Neural cell (in vitro differentiated cells): ENCODE data around the gene SYTL3. TPM values are rescaled to one million over a fixed set of nuclear protein-coding genes. Genes with fewer than 3 reads are reported as not detected.

ENCODE experiments used
- H2AFZ ChIP-seq: fragments of 200-600, 300-800 bp; sonication (generic), shearing (Covaris generic); 2 replicates; pipeline ENCODE4 v1.6.0; 2014; ENCODE audit warnings: low read depth, mild to moderate bottlenecking, antibody characterized with exemption, low read length, moderate library complexity
- H3F3A ChIP-seq: fragments of 200-600 bp; shearing (Covaris generic); 2 replicates; pipeline ENCODE4 v1.6.1; 2016; ENCODE audit warnings: mild to moderate bottlenecking, moderate library complexity, mixed read lengths, antibody characterized with exemption, low read length; ENCODE audit not compliant: insufficient read depth, poor library complexity, severe bottlenecking
- H3K27ac ChIP-seq: fragments of 200-600, 300-800 bp; sonication (generic), shearing (Covaris generic); 2 replicates; pipeline ENCODE4 v1.5.1; 2014; ENCODE audit warnings: mild to moderate bottlenecking, low read length, moderate library complexity
- H3K27me3 ChIP-seq: fragments of 300-800, 200-600 bp; sonication (generic), shearing (Covaris generic); 2 replicates; pipeline ENCODE4 v1.6.0; 2014; ENCODE audit warnings: mild to moderate bottlenecking, low read depth, low read length, moderate library complexity; ENCODE audit not compliant: insufficient read depth
- H3K36me3 ChIP-seq: fragments of 300-800, 200-600 bp; sonication (generic), shearing (Covaris generic); 2 replicates; pipeline ENCODE4 v1.5.1; 2014; ENCODE audit warnings: mild to moderate bottlenecking, antibody characterized with exemption, low read length, moderate library complexity; ENCODE audit not compliant: insufficient read depth
- H3K4me2 ChIP-seq: fragments of 300-800, 200-600 bp; sonication (generic), shearing (Covaris generic); 2 replicates; pipeline ENCODE4 v1.6.0; 2014; ENCODE audit warnings: mild to moderate bottlenecking, low read length
- H3K4me3 ChIP-seq: fragments of 300-800, 200-600 bp; sonication (generic), shearing (Covaris generic); 2 replicates; pipeline ENCODE4 v1.5.1; 2014; ENCODE audit warnings: mild to moderate bottlenecking, low read length, moderate library complexity
- H3K79me2 ChIP-seq: fragments of 200-600 bp; shearing (Covaris generic); replicated peaks from 2 replicates; pipeline ENCODE4 v1.6.0; 2014; ENCODE audit warnings: mild to moderate bottlenecking, low read length, moderate library complexity; ENCODE audit not compliant: insufficient read depth
- H3K9ac ChIP-seq: fragments of 300-800, 200-600 bp; sonication (generic), shearing (Covaris generic); 2 replicates; pipeline ENCODE4 v1.6.1; 2016; ENCODE audit warnings: mild to moderate bottlenecking, low read length, mixed read lengths
- H3K9me2 ChIP-seq: fragments of 200-600 bp; shearing (Covaris generic); 2 replicates; pipeline ENCODE4 v1.6.1; 2016; ENCODE audit warnings: mild to moderate bottlenecking, low read length, mixed read lengths; ENCODE audit not compliant: insufficient read depth
- H3K9me3 ChIP-seq: fragments of 200-600, 300-800 bp; sonication (generic), shearing (Covaris generic); 2 replicates; pipeline ENCODE4 v1.6.1; 2016; ENCODE audit warnings: mild to moderate bottlenecking, mixed run types, low read length, moderate library complexity, mixed read lengths
- H4K20me1 ChIP-seq: fragments of 200-600 bp; shearing (Covaris generic); 2 replicates; pipeline ENCODE4 v1.6.1; 2016; ENCODE audit warnings: mild to moderate bottlenecking, mixed run types; ENCODE audit not compliant: insufficient read depth
- EP300 ChIP-seq: fragments of 450-650 bp; conservative IDR thresholded peaks from 2 replicates; pipeline ENCODE4 v1.6.1; 2014; ENCODE audit warnings: antibody characterized with exemption, mild to moderate bottlenecking, moderate library complexity; ENCODE audit not compliant: poor library complexity, severe bottlenecking
- EZH2 ChIP-seq: fragments of 200-600, 300-800 bp; shearing (Covaris generic), sonication (generic); IDR thresholded peaks from 2 replicates; pipeline ENCODE4 v1.6.1; 2014; ENCODE audit warnings: antibody characterized with exemption, low read length, borderline replicate concordance, mild to moderate bottlenecking; ENCODE audit not compliant: insufficient read depth, poor library complexity, severe bottlenecking
- MXI1 ChIP-seq: fragments of 450-650 bp; conservative IDR thresholded peaks from 2 replicates; pipeline ENCODE4 v1.6.1; 2014; ENCODE audit warnings: antibody characterized with exemption, mild to moderate bottlenecking; ENCODE audit not compliant: poor library complexity, severe bottlenecking
- POLR2AphosphoS5 ChIP-seq: IDR thresholded peaks from 2 replicates; pipeline ENCODE4 v1.6.1; 2012
- RAD21 ChIP-seq: fragments of 450-650 bp; conservative IDR thresholded peaks from 2 replicates; pipeline ENCODE4 v1.6.1; 2014; ENCODE audit warnings: antibody characterized with exemption, mild to moderate bottlenecking, moderate library complexity
- SMC3 ChIP-seq: fragments of 450-650 bp; conservative IDR thresholded peaks from 2 replicates; pipeline ENCODE4 v1.6.1; 2014; ENCODE audit warnings: antibody characterized with exemption, mild to moderate bottlenecking, moderate library complexity; ENCODE audit not compliant: poor library complexity
- TAF1 ChIP-seq: IDR thresholded peaks from 2 replicates; pipeline ENCODE4 v1.6.1; 2012; ENCODE audit warnings: low read depth
- polyA plus RNA-seq: library from polyadenylated mRNA; depleted of rRNA; stranded (reverse); fragments of >200 nt; gene quantifications from 2 replicates; pipeline ENCODE4 v1.2.3, GENCODE V29; 2014
- TF ChIP-seq, protein P1 (sequence below): fragments of 450-650 bp; IDR thresholded peaks from 2 replicates; pipeline ENCODE4 v1.5.1; 2014; ENCODE audit warnings: antibody characterized with exemption, mild to moderate bottlenecking, moderate library complexity; ENCODE audit not compliant: poor library complexity, severe bottlenecking
- TF ChIP-seq, protein P2 (sequence below): IDR thresholded peaks from 2 replicates; pipeline ENCODE4 v1.6.1; 2012; ENCODE audit warnings: borderline replicate concordance

SYTL3 gene
- polyA plus RNA-seq, 1 donor from 2014 or later, result 2.1 TPM

- H3K36me3 ChIP-seq, result no peaks in the 10 kb centered on the region
- no peaks in the 10 kb centered on the region for H4K20me1 ChIP-seq
- H3F3A ChIP-seq, result no peaks in the 10 kb centered on the region
- TF ChIP-seq MXI1, result no peak
- no peak for TF ChIP-seq EP300
- TF ChIP-seq, protein P1, sequence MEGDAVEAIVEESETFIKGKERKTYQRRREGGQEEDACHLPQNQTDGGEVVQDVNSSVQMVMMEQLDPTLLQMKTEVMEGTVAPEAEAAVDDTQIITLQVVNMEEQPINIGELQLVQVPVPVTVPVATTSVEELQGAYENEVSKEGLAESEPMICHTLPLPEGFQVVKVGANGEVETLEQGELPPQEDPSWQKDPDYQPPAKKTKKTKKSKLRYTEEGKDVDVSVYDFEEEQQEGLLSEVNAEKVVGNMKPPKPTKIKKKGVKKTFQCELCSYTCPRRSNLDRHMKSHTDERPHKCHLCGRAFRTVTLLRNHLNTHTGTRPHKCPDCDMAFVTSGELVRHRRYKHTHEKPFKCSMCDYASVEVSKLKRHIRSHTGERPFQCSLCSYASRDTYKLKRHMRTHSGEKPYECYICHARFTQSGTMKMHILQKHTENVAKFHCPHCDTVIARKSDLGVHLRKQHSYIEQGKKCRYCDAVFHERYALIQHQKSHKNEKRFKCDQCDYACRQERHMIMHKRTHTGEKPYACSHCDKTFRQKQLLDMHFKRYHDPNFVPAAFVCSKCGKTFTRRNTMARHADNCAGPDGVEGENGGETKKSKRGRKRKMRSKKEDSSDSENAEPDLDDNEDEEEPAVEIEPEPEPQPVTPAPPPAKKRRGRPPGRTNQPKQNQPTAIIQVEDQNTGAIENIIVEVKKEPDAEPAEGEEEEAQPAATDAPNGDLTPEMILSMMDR, result no peak
- TF ChIP-seq EZH2, result no peak
- H3K27me3 ChIP-seq, result no peaks in the 10 kb centered on the region
- H2AFZ ChIP-seq, result no peak overlapping the region
- no peak overlapping the region for H3K4me3 ChIP-seq
- no peaks in the 10 kb centered on the region for H3K9me2 ChIP-seq
- no peak overlapping the region for H3K4me2 ChIP-seq
- no peaks in the 10 kb centered on the region for H3K79me2 ChIP-seq
- no peak overlapping the region for H3K27ac ChIP-seq
- H3K9ac ChIP-seq, result no peak overlapping the region
- H3K9me3 ChIP-seq, result no peaks in the 10 kb centered on the region
Observed at GRCh38 chr6:158662954-158663624, 13.2 kb downstream of the SYTL3 start.

DNA sequence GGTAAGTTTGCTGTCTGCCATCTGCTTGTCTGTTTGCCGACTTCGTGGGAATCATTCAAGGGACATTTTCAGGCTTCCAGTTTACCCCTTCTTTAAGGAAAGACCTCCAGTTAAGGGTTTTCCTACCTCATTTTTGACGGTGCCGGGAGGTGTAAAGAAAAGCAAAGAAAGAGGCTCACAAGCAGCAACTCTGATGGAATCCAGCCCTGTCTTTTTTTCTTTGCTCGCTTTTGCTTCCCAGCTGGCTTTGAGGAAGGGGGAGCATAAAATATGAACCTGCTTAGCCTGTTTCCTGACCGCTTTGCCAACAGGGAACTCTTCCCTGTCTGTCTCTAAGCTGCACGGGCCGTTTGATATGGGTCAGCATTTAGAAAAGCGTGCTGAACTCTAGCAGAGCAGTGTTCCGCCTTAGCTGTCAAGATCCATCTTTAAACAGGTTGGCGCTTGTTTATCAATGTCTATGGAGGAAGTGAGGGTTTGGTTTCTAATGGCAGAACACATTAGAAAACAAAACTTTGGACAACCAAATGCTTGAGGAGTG, 13.8 kb downstream of the SYTL3 start:
- no peak overlapping the region for H3K27ac ChIP-seq
- no peaks in the 10 kb centered on the region for H3K79me2 ChIP-seq
- no peaks in the 10 kb centered on the region for H3K36me3 ChIP-seq
- H3K27me3 ChIP-seq, result no peaks in the 10 kb centered on the region
- H4K20me1 ChIP-seq, result no peaks in the 10 kb centered on the region
- H3K4me3 ChIP-seq, result no peak overlapping the region
- H3K9me2 ChIP-seq, result no peaks in the 10 kb centered on the region
- no peak for TF ChIP-seq POLR2AphosphoS5
- TF ChIP-seq TAF1, result no peak
- H3K4me2 ChIP-seq, result no peak overlapping the region
- no peak overlapping the region for H3K9ac ChIP-seq
- H2AFZ ChIP-seq, result no peak overlapping the region
- no peaks in the 10 kb centered on the region for H3F3A ChIP-seq
- no peaks in the 10 kb centered on the region for H3K9me3 ChIP-seq

GRCh38 chr6:158665332-158665731, 15.5 kb downstream of the SYTL3 start:
- Histone ChIP-seq H2AFZ (no peak overlapping the region), H3K9me3 (no peaks in the 10 kb centered on the region), H3K27me3 (no peaks in the 10 kb centered on the region), H3K36me3 (no peaks in the 10 kb centered on the region), H3K4me3 (no peak overlapping the region), H3K9me2 (no peaks in the 10 kb centered on the region), H3F3A (no peaks in the 10 kb centered on the region), H3K79me2 (no peaks in the 10 kb centered on the region), H3K4me2 (no peak overlapping the region), H3K27ac (no peak overlapping the region), H3K9ac (no peak overlapping the region), H4K20me1 (no peaks in the 10 kb centered on the region)
- TF ChIP-seq TAF1 (no peak), MXI1 (no peak), EP300 (no peak), RAD21 (no peak), EZH2 (no peak), SMC3 (no peak), POLR2AphosphoS5 (no peak)
- TF ChIP-seq, protein P1, result no peak
- TF ChIP-seq, protein P2, sequence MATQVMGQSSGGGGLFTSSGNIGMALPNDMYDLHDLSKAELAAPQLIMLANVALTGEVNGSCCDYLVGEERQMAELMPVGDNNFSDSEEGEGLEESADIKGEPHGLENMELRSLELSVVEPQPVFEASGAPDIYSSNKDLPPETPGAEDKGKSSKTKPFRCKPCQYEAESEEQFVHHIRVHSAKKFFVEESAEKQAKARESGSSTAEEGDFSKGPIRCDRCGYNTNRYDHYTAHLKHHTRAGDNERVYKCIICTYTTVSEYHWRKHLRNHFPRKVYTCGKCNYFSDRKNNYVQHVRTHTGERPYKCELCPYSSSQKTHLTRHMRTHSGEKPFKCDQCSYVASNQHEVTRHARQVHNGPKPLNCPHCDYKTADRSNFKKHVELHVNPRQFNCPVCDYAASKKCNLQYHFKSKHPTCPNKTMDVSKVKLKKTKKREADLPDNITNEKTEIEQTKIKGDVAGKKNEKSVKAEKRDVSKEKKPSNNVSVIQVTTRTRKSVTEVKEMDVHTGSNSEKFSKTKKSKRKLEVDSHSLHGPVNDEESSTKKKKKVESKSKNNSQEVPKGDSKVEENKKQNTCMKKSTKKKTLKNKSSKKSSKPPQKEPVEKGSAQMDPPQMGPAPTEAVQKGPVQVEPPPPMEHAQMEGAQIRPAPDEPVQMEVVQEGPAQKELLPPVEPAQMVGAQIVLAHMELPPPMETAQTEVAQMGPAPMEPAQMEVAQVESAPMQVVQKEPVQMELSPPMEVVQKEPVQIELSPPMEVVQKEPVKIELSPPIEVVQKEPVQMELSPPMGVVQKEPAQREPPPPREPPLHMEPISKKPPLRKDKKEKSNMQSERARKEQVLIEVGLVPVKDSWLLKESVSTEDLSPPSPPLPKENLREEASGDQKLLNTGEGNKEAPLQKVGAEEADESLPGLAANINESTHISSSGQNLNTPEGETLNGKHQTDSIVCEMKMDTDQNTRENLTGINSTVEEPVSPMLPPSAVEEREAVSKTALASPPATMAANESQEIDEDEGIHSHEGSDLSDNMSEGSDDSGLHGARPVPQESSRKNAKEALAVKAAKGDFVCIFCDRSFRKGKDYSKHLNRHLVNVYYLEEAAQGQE, result no peak
